Measurements from ENCODE around the gene TBC1D10A.

- TF ChIP-seq EP300 (IDR thresholded peaks at IDR 0.05) = no peak
- TF ChIP-seq POLR2A (IDR thresholded peaks at IDR 0.05) = no peak
- no peak for TF ChIP-seq CTCF (IDR thresholded peaks at IDR 0.05)
Observed at GRCh38 chr22:30292069-30292970, 34.4 kb downstream of the TBC1D10A start.

All from tibial nerve (tissue), 4 donors.